Mesothelial cell of epicardium (in vitro differentiated cells): ENCODE measurements around the gene LBHD1. TPM values are rescaled to one million over a fixed set of nuclear protein-coding genes. Genes with fewer than 3 reads are reported as not detected.

ENCODE experiments used
- DNase-seq, 2 experiments: peaks; one replicate each; pipeline ENCODE4 v3.0.0; 2021; ENCODE audit warnings: low spot score in 2 of 2; ENCODE audit not compliant: unreplicated experiment in 2 of 2
- H3K27ac Mint-ChIP-seq: 2 replicates; pipeline ENCODE4 v1.8.0; 2021; ENCODE audit warnings: mixed read lengths
- H3K27me3 Mint-ChIP-seq: 2 replicates; pipeline ENCODE4 v1.8.0; 2021; ENCODE audit warnings: low read depth, mixed read lengths
- H3K36me3 Mint-ChIP-seq: 2 replicates; pipeline ENCODE4 v1.8.0; 2021; ENCODE audit warnings: mixed read lengths
- H3K4me1 Mint-ChIP-seq: 2 replicates; pipeline ENCODE4 v1.8.0; 2021; ENCODE audit warnings: mixed read lengths
- H3K4me3 Mint-ChIP-seq: 2 replicates; pipeline ENCODE4 v1.8.0; 2021; ENCODE audit warnings: mild to moderate bottlenecking, moderate library complexity, mixed read lengths
- H3K9me3 Mint-ChIP-seq: 2 replicates; pipeline ENCODE4 v1.8.0; 2021; ENCODE audit warnings: mixed read lengths
- total RNA-seq: library from RNA; stranded (reverse); gene quantifications from 3 replicates; pipeline ENCODE4 v1.2.1, GENCODE V29; 2021
- TF ChIP-seq, protein P1 (sequence below): fragments of 200-600 bp; sonication (generic); IDR thresholded peaks from one replicate; pipeline ENCODE4 v1.5.0; 2021; ENCODE audit warnings: antibody characterized with exemption; ENCODE audit not compliant: unreplicated experiment

The LBHD1 gene
- total RNA-seq, 1 donor from 2014 or later = 9.8 TPM

DNA sequence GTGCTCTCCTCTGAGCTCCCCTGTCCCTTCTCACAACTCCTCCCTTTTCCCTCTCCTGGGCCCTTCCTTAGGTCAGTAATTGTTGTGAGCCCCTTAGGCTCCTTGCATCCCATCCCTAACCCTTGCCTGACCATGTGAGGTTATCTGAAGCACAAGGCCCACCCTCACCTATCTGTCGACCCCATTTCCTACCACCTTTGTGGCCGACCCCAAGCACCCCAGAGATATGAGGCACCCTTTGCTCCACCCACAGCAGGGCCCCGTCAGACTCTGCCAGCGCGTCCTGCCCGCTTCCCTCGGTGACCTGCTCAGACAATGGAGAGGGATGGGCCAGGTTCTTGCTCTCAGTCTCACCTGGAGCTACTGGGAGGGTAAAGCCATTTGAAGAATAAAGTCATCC lies 36.7 kb upstream of the LBHD1 start:
- H3K4me1 Mint-ChIP-seq = peaks cover 46% of the 10 kb centered on the region
- TF ChIP-seq, protein P1, sequence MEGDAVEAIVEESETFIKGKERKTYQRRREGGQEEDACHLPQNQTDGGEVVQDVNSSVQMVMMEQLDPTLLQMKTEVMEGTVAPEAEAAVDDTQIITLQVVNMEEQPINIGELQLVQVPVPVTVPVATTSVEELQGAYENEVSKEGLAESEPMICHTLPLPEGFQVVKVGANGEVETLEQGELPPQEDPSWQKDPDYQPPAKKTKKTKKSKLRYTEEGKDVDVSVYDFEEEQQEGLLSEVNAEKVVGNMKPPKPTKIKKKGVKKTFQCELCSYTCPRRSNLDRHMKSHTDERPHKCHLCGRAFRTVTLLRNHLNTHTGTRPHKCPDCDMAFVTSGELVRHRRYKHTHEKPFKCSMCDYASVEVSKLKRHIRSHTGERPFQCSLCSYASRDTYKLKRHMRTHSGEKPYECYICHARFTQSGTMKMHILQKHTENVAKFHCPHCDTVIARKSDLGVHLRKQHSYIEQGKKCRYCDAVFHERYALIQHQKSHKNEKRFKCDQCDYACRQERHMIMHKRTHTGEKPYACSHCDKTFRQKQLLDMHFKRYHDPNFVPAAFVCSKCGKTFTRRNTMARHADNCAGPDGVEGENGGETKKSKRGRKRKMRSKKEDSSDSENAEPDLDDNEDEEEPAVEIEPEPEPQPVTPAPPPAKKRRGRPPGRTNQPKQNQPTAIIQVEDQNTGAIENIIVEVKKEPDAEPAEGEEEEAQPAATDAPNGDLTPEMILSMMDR = no peak
- H3K27me3 Mint-ChIP-seq = no peaks in the 10 kb centered on the region
- H3K4me3 Mint-ChIP-seq = peak overlapping the region; percentile 86
- H3K9me3 Mint-ChIP-seq = no peaks in the 10 kb centered on the region
- DNase-seq = peak in 1 of 2 experiments; percentile 41
- H3K36me3 Mint-ChIP-seq = peaks cover 14% of the 10 kb centered on the region
- H3K27ac Mint-ChIP-seq = peak overlapping the region; percentile 98

DNA sequence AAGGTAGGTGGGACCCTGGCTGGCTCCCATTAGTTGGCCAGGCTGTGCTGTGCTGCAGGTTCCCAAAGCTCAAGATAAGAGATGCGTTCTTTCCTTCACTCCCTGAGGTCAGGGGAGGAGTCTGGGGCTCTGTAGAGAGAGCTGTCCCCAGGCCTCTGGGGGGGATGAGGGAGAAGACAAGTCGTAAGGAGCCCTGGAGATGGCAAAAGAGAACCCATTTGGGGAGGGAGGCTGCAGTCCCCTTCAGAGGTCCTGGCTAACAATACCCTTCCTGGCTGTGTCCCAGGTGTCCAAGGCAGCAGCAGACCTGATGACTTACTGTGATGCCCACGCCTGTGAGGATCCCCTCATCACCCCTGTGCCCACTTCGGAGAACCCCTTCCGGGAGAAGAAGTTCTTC lies 36.3 kb upstream of the LBHD1 start:
- peak overlapping the region; percentile 86 for H3K4me3 Mint-ChIP-seq
- H3K27ac Mint-ChIP-seq = peak overlapping the region; percentile 98
- H3K27me3 Mint-ChIP-seq = no peaks in the 10 kb centered on the region
- DNase-seq = no peak
- H3K4me1 Mint-ChIP-seq = peaks cover 46% of the 10 kb centered on the region
- TF ChIP-seq, protein P1 = no peak
- peaks cover 11% of the 10 kb centered on the region for H3K36me3 Mint-ChIP-seq
- no peaks in the 10 kb centered on the region for H3K9me3 Mint-ChIP-seq

DNA sequence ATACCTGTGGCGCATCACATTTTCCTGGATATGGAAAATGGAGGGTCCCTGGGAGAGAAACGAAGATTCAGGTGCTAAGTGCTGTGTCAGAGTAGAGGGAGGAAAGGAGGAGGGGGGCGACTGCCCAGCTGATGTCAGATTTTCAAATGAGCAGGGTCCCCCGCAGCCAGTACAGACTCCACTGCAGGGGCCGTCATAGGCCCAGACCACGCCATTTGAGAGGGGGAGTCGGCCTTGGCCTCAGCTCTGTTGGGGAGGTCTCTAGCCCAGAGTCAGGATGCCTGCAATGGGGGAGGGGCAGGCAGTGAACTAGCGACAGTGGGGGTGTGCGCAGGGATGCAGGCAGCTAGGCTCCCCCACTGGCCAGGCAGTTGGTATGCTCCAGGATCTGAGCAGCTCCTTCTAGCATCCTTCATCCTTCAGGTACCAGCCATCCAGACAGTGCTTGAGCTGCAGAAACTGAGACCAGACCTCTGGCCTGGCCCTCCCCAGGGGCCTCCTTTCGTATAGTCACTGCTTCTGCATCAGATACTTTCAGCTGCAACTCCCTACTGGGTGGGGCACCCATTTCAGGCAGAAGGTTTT lies 35.3 kb upstream of the LBHD1 start, which contains the start of the genes BSCL2 and GNG3:
TSS of gene BSCL2 (minus strand) at position 148 of the 585 bp plus-strand sequence. CDS start 229 bp downstream, outside the sequence.
TSS of gene GNG3 (plus strand) at position 400 of the 585 bp plus-strand sequence. CDS start 620 bp downstream, outside the sequence.
- Mint-ChIP-seq H3K4me3 (peak within 1 kb of the TSS; percentile 86), H3K27ac (peak within 1 kb of the TSS; percentile 98), H3K27me3 (no peaks in the 10 kb centered on the region), H3K36me3 (peaks cover 10% of the 10 kb centered on the region), H3K4me1 (peaks cover 46% of the 10 kb centered on the region), H3K9me3 (no peaks in the 10 kb centered on the region)
- DNase-seq = peak in 1 of 2 experiments; percentile 49
- TF ChIP-seq, protein P1 = no peak

DNA sequence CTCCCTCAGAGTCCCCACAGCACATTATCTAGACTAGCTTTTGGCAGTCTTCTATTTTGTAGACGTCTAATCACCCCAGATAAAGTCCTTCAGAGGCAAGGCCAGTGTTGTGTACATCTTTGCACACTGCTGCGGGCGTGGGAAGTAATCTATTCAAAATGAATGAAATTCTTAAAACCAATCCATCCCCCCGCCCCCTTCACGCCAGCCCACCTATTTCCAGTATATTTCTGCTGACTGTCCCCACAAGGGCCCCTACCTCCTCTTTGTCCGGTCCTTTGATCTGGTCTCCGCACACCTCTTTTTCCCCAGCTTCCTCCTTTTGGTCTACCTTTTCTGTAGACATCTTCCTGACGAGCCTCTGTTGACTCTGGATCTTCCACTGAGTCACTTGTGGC lies 34.8 kb upstream of the LBHD1 start:
- Mint-ChIP-seq H3K27ac (peak overlapping the region; percentile 98), H3K9me3 (no peaks in the 10 kb centered on the region), H3K4me1 (peaks cover 46% of the 10 kb centered on the region), H3K4me3 (peak overlapping the region; percentile 86), H3K36me3 (peaks cover 14% of the 10 kb centered on the region), H3K27me3 (no peaks in the 10 kb centered on the region)
- TF ChIP-seq, protein P1 = no peak
- DNase-seq = no peak

DNA sequence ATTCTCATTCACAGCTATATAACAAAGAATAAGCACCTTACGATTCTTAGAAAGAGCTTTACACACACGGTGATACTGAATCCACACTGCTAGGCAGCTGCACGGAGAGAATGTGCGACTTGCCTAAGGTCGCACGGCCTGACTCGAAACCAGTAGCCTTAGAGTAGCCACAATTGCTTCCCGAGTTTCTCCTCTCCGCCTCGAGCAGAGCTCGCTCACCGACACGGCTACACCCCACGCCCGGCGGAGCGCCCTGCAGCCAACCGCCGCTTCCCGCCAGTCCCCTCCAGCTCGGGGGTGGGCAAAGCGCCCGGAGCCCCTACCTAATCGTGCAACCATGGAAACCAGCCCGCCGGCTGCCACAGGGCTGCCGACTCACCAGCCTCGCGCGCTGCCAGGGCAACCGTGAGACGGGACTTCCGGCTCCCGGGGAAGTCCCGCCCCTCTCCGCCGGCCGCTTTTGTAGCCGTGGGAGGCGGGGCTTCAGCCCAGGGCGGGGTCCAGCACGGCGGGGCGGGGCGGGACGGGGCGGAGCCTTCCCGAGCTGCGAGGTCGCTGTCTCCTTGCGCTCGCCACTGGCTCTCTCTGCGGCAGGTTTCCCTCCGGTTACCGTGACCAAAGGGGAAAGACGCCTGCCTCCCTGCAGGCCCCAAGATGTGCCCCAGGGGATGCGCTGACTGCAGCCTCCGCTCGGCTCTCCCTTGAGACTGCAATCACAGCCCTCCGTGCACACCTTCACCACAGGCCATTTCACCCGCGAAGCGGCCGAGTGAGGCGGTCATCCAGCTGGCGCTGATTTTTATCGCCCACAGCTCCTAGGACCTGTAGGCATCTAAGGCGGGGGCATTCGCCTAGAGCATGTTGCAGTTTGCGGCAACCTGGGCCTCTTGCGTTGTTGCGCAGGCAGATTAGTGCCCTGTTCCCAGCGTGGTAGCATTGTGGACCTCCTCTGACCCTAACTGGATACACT lies 34.1 kb upstream of the LBHD1 start:
- DNase-seq = peak; percentile 92 to 95
- Mint-ChIP-seq H3K36me3 (peaks cover 17% of the 10 kb centered on the region), H3K4me3 (peak overlapping the region; percentile 86), H3K27me3 (no peaks in the 10 kb centered on the region), H3K9me3 (no peaks in the 10 kb centered on the region), H3K4me1 (peaks cover 46% of the 10 kb centered on the region), H3K27ac (peak overlapping the region; percentile 98)
- TF ChIP-seq, protein P1 = no peak
